ENCODE data around the gene PLS1. TPM values are rescaled to one million over a fixed set of nuclear protein-coding genes. Genes with fewer than 3 reads are reported as not detected.

PLS1 gene
- total RNA-seq, 1 donor from 2014 or later = 7.5 TPM

GRCh38 chr3:142663865-142664264 lies 67.7 kb downstream of the PLS1 start:
- no peak for DNase-seq (ENCODE audit: low spot score in 2 of 2, unreplicated experiment in 2 of 2)
- Mint-ChIP-seq H3K9me3 (no peaks in the 10 kb centered on the region), H3K27me3 (ENCODE audit: low read depth) (no peaks in the 10 kb centered on the region), H3K27ac (no peak overlapping the region), H3K36me3 (peaks cover 1% of the 10 kb centered on the region), H3K4me1 (peaks cover 2% of the 10 kb centered on the region), H3K4me3 (no peak overlapping the region)
- TF ChIP-seq, protein P1, sequence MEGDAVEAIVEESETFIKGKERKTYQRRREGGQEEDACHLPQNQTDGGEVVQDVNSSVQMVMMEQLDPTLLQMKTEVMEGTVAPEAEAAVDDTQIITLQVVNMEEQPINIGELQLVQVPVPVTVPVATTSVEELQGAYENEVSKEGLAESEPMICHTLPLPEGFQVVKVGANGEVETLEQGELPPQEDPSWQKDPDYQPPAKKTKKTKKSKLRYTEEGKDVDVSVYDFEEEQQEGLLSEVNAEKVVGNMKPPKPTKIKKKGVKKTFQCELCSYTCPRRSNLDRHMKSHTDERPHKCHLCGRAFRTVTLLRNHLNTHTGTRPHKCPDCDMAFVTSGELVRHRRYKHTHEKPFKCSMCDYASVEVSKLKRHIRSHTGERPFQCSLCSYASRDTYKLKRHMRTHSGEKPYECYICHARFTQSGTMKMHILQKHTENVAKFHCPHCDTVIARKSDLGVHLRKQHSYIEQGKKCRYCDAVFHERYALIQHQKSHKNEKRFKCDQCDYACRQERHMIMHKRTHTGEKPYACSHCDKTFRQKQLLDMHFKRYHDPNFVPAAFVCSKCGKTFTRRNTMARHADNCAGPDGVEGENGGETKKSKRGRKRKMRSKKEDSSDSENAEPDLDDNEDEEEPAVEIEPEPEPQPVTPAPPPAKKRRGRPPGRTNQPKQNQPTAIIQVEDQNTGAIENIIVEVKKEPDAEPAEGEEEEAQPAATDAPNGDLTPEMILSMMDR (IDR thresholded peaks at IDR 0.05; ENCODE audit: unreplicated experiment) = no peak

GRCh38 chr3:142664311-142664710 lies 68.1 kb downstream of the PLS1 start:
- Mint-ChIP-seq H3K27me3 (ENCODE audit: low read depth) (no peaks in the 10 kb centered on the region), H3K4me3 (no peak overlapping the region), H3K4me1 (peaks cover 2% of the 10 kb centered on the region), H3K9me3 (no peaks in the 10 kb centered on the region), H3K36me3 (peaks cover 1% of the 10 kb centered on the region), H3K27ac (no peak overlapping the region)
- TF ChIP-seq, protein P1 (IDR thresholded peaks at IDR 0.05; ENCODE audit: unreplicated experiment) = no peak
- no peak for DNase-seq (ENCODE audit: low spot score in 2 of 2, unreplicated experiment in 2 of 2)

DNA sequence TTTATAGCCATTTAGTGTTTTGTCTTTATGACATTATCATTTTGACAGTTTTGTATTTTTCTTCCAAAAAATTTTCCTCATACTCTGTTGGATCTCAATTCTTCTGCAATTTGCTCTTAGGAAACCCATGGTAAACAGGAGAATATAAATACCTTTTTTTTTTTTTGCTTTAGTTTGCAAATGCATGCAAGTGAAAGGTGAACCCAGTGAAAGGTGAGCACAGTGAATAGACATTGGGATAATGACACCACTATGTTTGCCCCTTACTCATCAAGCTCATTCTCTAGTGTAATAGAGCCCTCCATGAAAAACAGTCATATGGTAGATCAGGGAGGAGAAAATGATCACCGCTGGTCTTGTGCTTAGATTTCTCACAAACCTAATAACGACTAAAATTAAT lies 68.6 kb downstream of the PLS1 start:
- DNase-seq (ENCODE audit: low spot score in 2 of 2, unreplicated experiment in 2 of 2) = no peak
- no peak overlapping the region for H3K27ac Mint-ChIP-seq
- H3K4me3 Mint-ChIP-seq = no peak overlapping the region
- H3K9me3 Mint-ChIP-seq = no peaks in the 10 kb centered on the region
- TF ChIP-seq, protein P1 (IDR thresholded peaks at IDR 0.05; ENCODE audit: unreplicated experiment) = no peak
- H3K27me3 Mint-ChIP-seq (ENCODE audit: low read depth) = no peaks in the 10 kb centered on the region
- H3K4me1 Mint-ChIP-seq = peaks cover 2% of the 10 kb centered on the region
- H3K36me3 Mint-ChIP-seq = peaks cover 1% of the 10 kb centered on the region

DNA sequence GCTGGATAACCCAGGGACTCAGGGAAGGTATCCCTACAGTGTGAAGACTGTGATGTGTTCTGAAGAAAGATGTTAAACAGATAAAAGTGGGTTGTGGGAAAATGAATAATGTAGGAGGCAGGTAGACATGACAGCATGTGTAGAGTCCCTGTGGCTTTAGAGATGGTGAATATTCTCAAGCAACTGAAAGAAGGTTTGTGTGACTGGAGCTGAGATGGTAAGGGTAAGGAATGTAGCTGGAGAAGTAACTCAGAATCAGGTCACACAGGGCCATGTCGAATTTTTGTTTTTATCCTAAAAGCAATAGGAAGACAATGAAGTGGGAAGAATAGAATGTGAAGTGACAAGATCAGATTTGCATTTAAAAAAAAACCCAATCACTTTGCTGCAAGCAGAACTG lies 73.9 kb downstream of the PLS1 start:
- H3K27ac Mint-ChIP-seq = no peak overlapping the region

DNA sequence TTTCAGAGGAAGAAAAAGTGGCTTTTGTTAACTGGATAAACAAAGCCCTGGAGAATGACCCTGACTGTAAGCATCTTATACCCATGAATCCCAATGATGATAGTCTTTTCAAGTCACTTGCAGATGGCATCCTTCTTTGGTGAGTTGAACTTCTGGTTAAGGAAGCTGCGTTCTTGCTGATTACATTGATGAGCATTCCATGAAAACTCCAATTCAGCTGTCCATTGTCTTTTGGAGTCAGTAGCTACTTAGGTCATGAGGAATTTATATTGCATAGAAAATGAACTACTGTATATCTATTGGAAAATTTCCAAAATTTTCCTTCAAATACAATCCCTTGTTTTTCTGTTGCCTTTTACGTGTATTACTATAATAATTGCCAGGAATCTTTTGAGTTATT lies 80.0 kb downstream of the PLS1 start:
- no peaks in the 10 kb centered on the region for H3K4me1 Mint-ChIP-seq
- no peak for DNase-seq (ENCODE audit: low spot score in 2 of 2, unreplicated experiment in 2 of 2)
- TF ChIP-seq, protein P1 (IDR thresholded peaks at IDR 0.05; ENCODE audit: unreplicated experiment) = no peak
- no peaks in the 10 kb centered on the region for H3K27me3 Mint-ChIP-seq (ENCODE audit: low read depth)
- H3K4me3 Mint-ChIP-seq = no peak overlapping the region
- no peak overlapping the region for H3K27ac Mint-ChIP-seq
- peaks cover 6% of the 10 kb centered on the region for H3K36me3 Mint-ChIP-seq
- no peaks in the 10 kb centered on the region for H3K9me3 Mint-ChIP-seq

More for the DNA sequence above, 73.9 kb downstream of the PLS1 start:
- DNase-seq (ENCODE audit: low spot score in 2 of 2, unreplicated experiment in 2 of 2) = no peak
- Mint-ChIP-seq H3K27me3 (ENCODE audit: low read depth) (no peaks in the 10 kb centered on the region), H3K4me3 (no peak overlapping the region), H3K9me3 (no peaks in the 10 kb centered on the region), H3K36me3 (peaks cover 7% of the 10 kb centered on the region), H3K4me1 (no peaks in the 10 kb centered on the region)
- TF ChIP-seq, protein P1 (IDR thresholded peaks at IDR 0.05; ENCODE audit: unreplicated experiment) = no peak

DNA sequence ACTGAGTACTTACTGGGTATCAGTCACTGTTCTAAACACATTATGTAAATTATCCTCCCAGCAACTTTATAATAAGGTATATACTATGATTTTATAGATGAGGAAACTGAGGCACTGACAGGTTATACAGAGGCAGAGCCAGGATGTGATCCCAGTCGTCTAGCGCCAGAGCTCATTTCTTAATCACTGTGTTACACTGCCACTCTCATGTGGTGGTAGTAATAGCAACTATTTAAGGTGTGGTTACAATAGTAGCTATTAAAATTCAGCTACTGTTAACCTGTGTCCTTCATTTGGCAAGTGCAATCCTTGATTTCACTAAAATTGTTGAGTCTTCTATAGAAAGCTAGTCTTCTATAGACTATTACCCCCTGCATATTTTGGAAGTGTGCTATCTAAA lies 84.5 kb downstream of the PLS1 start:
- TF ChIP-seq, protein P1 (IDR thresholded peaks at IDR 0.05; ENCODE audit: unreplicated experiment) = no peak
- H3K27me3 Mint-ChIP-seq (ENCODE audit: low read depth) = no peaks in the 10 kb centered on the region
- H3K9me3 Mint-ChIP-seq = no peaks in the 10 kb centered on the region
- H3K4me1 Mint-ChIP-seq = no peaks in the 10 kb centered on the region
- no peak overlapping the region for H3K27ac Mint-ChIP-seq
- no peak for DNase-seq (ENCODE audit: low spot score in 2 of 2, unreplicated experiment in 2 of 2)
- peaks cover 4% of the 10 kb centered on the region for H3K36me3 Mint-ChIP-seq
- H3K4me3 Mint-ChIP-seq = no peak overlapping the region
